Effector memory CD4-positive, alpha-beta T cell (primary cell): ENCODE data around the gene CYB561.

Experiments
- DNase-seq, 3 donors: peaks; one replicate each; pipeline ENCODE4 v3.0.0-alpha.2; 2020
- H3K27ac ChIP-seq: 2 replicates; pipeline ENCODE4 v1.7.0; 2013; ENCODE audit warnings: mild to moderate bottlenecking, low read length, moderate library complexity; ENCODE audit not compliant: insufficient read depth, poor library complexity, severe bottlenecking
- H3K27me3 ChIP-seq: replicated peaks from 2 replicates; pipeline ENCODE4 v1.7.0; 2013; ENCODE audit warnings: mild to moderate bottlenecking, low read length; ENCODE audit not compliant: insufficient read depth, control insufficient read depth, poor library complexity, severe bottlenecking
- H3K36me3 ChIP-seq: 2 replicates; pipeline ENCODE4 v1.7.0; 2013; ENCODE audit warnings: mild to moderate bottlenecking, low read length, moderate library complexity; ENCODE audit not compliant: control insufficient read depth, insufficient read depth
- H3K4me1 ChIP-seq: 2 replicates; pipeline ENCODE4 v1.7.0; 2013; ENCODE audit warnings: low read length, mild to moderate bottlenecking; ENCODE audit not compliant: control insufficient read depth, insufficient read depth, poor library complexity, severe bottlenecking
- H3K4me3 ChIP-seq: 2 replicates; pipeline ENCODE4 v1.7.0; 2013; ENCODE audit warnings: low read length, low read depth, mild to moderate bottlenecking; ENCODE audit not compliant: insufficient read depth, poor library complexity, severe bottlenecking
- H3K9me3 ChIP-seq: 2 replicates; pipeline ENCODE4 v1.7.0; 2013; ENCODE audit warnings: mild to moderate bottlenecking, low read length, moderate library complexity; ENCODE audit not compliant: control insufficient read depth

Gene CYB561

DNA sequence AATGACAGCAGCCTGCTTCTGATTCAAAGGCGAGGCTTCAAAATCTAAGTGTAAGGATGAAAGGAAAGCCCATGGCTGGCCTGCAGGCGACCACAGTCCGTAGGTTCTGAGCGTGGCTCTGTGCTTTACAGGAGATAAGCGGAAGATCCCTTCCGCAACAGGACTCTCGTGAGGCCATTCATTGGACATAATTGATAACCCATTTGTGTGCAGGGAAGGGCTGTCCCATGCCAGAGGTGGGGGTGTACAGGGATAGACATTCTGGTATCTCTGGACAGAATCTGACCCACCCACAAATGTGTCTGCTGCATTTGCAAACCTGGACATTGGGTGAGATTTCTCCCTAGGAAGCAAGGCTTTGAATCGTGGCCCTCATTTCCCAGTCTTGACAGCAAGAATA is 4.0 kb downstream of the CYB561 start:
- Histone ChIP-seq H3K4me3 (no peak overlapping the region), H3K27me3 (no peaks in the 10 kb centered on the region), H3K4me1 (peaks cover 40% of the 10 kb centered on the region), H3K36me3 (no peaks in the 10 kb centered on the region), H3K27ac (no peak overlapping the region), H3K9me3 (no peaks in the 10 kb centered on the region)
- DNase-seq = no peak

DNA sequence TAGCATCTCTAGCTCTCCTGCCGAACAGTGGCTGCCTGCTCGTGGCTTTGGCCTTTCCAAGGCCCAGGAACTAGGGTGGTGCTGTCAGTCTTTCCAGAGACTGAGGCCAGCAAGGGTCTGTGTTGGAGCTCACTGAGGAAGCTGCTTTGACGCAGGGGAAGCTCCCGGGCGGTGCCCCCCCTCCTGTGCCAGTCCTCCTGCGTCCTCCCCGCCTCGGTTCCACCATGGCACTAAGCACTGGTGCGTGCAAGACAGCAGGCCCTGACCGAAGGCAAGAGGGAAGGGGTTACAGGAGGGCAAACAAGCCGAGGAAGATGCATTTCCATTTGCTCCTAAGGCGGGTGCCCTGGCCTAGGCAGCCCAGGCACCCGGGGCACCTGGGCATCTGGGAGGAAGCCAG is 4.5 kb downstream of the CYB561 start:
- Histone ChIP-seq H3K36me3 (no peaks in the 10 kb centered on the region), H3K9me3 (no peaks in the 10 kb centered on the region), H3K4me1 (peaks cover 35% of the 10 kb centered on the region), H3K27ac (no peak overlapping the region), H3K4me3 (no peak overlapping the region), H3K27me3 (no peaks in the 10 kb centered on the region)
- DNase-seq = no peak

DNA sequence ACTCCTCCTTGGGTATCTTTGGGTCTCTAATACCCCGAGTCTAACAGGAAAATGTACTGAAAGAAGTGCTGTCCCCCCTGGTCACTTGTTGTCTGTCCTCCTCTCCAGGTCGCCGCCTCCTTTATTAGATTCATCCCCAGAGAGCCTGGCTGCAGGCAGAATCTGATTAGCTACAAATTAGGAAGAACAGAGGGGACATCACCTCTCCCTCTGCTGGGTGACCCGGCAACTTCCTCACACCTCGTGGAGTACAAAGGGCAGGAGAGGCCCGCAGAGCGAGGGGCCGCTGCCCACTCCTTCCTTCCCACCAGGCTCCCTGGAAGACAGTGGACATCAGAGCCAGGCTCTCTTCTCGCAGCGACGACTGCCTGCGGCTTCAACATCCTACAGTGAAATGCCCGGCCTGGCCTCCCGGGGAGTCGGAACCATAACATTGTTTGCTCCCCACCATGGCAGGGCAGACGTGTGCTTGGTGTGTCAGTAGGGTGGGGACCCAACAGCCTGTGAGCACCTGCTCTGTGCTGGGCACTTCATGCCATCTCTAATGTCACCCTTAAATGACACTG is 5.3 kb downstream of the CYB561 start:
- peaks cover 32% of the 10 kb centered on the region for H3K4me1 ChIP-seq
- H3K9me3 ChIP-seq = no peaks in the 10 kb centered on the region
- no peak overlapping the region for H3K4me3 ChIP-seq
- no peaks in the 10 kb centered on the region for H3K27me3 ChIP-seq
- peak overlapping the region; percentile 79 for H3K27ac ChIP-seq
- no peak for DNase-seq
- peaks cover 2% of the 10 kb centered on the region for H3K36me3 ChIP-seq

DNA sequence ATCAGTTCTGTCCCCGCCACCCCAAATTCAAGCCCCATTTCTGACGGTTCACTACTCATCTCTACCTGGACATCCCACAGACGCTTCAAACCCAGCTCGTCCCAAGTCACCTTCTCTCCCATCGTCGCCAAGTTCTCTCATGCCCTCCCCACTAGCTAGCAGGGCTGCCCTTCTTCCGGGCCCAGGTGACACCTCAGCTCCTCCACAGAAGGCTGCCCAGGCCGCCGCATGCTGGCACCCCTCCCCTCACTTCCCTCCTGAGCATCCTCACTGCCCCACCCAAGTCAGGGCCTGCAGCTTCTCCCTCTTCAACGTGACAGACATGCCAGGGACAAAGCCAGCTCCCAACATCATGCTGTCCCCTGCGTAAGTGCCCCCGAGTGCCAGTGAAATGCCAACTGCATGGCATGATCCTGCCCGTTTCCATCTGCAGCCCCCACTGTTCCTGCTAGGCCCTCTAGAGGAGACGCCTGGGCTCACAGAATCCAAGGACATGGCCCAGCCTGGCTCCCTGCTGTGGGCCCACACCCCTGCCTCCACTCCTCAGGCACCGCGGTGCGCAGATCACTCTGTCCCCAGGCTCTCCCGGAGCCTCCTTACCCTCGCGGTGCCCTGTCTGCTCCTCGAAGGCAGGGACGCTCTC is 5.9 kb downstream of the CYB561 start:
- Histone ChIP-seq H3K4me3 (peak overlapping the region; percentile 7), H3K27ac (peak overlapping the region; percentile 79)
- peak in 2 of 3 donors; percentile 21 for DNase-seq

DNA sequence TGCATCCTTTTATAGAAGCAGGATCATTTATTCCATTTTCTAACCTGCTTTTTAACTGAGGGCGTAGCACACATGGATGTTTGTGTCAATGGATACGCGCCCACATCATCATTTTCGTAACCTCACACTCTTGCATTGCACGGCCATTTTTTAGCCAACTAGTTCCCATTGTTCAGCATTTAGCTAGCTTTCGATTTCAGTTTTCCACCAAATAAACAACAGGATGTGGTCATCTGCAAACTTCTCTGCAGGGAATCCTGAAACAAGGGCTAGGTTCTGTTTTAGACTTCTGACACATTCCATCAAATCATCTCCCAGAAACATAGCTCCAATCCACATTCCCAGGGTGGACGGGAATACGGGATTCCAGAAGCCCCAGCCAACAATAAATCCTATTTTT is 6.4 kb downstream of the CYB561 start:
- peak overlapping the region; percentile 7 for H3K4me3 ChIP-seq
- peak overlapping the region; percentile 79 for H3K27ac ChIP-seq
- H3K27me3 ChIP-seq = no peaks in the 10 kb centered on the region
- H3K4me1 ChIP-seq = peaks cover 40% of the 10 kb centered on the region
- H3K9me3 ChIP-seq = no peaks in the 10 kb centered on the region
- H3K36me3 ChIP-seq = peaks cover 9% of the 10 kb centered on the region
- DNase-seq = peak in 1 of 3 donors; percentile 15

More for the DNA sequence above, 5.9 kb downstream of the CYB561 start:
- Histone ChIP-seq H3K4me1 (peaks cover 36% of the 10 kb centered on the region), H3K36me3 (peaks cover 8% of the 10 kb centered on the region), H3K27me3 (no peaks in the 10 kb centered on the region), H3K9me3 (no peaks in the 10 kb centered on the region)

DNA sequence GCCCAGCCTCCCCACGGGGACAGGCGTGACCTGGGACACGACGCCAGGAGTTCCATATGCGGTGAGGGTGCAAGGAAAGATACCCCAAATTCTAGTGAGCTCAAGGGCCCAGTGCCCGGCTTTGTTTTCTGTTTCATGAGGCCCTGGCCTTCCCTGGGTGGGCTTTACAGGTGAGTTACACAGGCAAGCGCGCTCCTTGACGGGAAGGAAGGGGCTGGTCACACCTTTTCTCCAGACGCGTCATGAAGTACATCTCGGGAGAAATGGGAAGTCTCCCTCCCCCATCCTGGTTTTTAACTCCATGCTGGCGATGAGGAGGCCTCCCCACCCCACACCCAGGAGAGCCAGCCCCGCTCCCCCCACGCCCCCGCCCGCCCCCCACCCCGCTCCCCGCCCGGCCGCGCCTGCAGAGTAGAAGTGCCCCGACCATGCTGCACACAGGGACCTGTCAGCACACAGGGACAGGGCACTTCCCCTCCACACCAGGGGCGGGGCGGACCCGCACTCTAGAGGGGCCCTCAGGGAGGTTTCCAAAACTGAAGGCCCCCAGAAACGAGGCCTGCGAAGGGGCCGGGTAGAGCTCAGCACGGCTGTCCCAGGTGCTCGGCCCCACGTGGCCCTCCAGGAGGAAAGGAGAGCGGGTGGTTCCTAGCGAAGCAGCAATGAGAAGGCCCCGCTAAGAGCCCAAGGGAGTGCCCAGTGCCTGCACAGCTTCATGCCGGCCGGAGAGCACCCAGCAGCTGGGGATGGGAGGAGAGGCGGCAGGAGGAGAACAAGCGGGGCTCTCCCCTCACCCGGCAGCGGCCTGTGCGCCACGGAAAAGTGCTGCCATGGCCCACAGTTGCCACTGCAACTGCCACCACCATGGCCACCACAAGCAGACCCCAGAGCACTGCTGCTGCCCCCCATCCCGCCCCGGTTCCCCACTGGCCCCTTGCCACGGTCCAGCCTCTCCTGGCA is 7.7 kb downstream of the CYB561 start:
- Histone ChIP-seq H3K36me3 (peaks cover 16% of the 10 kb centered on the region), H3K9me3 (no peaks in the 10 kb centered on the region), H3K27ac (peak overlapping the region; percentile 79), H3K4me1 (peaks cover 45% of the 10 kb centered on the region), H3K27me3 (no peaks in the 10 kb centered on the region), H3K4me3 (no peak overlapping the region)
- no peak for DNase-seq

DNA sequence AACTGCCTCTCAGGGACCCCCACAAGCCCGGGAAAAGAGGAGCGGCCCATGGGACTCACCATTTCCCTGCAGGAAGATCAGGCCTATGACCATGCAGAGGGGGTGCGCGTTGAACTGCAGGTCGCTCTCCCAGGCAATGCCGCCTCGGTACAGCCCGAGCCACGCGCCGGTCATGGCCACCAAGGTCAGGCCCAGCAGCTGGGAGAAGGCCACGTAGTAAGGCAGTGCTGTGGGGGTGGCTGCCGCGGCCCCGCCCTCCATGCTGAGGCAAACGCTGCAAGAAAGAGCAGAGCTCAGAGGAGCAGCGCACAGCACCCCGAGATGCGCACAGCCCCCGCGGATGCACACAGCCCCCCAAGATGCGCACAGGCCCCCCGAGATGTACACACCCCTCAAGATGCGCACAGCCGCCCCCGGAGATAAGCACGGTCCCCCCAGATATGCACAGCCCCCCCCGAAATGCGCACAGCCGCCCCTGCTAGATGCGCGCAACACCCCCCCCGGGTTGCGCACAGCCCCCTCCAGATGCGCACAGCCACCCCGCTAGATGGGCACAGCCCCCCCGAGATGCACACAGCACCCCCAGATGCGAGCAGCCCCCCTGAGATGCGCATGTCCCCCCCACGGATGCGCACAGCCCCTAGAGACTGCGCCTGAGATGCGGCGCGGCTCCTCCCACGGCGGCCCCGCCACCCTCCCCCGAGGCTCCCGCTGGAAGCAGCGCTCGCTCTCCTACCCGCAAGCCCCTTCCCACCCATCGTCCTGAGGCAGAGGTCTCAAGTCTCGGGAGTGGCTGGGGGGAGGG is 8.6 kb downstream of the CYB561 start:
- no peak for DNase-seq
- Histone ChIP-seq H3K4me3 (no peak overlapping the region), H3K36me3 (peaks cover 16% of the 10 kb centered on the region), H3K9me3 (no peaks in the 10 kb centered on the region), H3K27me3 (no peaks in the 10 kb centered on the region), H3K4me1 (peaks cover 45% of the 10 kb centered on the region), H3K27ac (no peak overlapping the region)

DNA sequence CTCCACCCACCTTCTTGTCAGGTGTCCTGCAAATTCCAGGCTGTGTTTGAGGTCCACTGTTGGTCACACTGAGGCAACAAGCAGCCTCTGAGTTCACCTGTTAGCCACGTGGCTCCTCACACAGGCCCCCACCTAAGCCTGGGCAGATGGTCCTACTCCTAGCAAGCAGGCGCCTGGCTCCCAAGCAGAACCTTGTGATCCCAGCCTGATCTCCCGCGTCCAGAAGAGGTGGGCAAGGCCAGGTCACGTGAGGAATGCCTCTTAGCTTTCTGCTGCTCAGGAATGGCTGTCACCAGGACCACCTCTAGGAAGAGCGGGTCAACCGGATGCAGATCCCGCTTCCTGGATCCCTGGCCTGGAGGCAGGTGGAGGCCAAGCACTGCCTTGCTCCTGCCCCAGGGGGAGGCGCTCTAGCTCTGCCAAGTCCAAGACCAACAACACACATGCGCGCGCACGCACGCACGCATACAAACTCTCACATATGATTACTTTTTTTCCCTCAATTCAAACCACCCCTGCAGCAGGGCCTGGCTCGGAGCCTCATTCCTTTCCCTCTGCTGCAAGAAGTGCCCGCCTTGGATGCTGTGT is 9.5 kb downstream of the CYB561 start:
- peaks cover 45% of the 10 kb centered on the region for H3K4me1 ChIP-seq
- H3K27ac ChIP-seq = no peak overlapping the region
- H3K36me3 ChIP-seq = peaks cover 16% of the 10 kb centered on the region
- DNase-seq = no peak
- no peak overlapping the region for H3K4me3 ChIP-seq
- no peaks in the 10 kb centered on the region for H3K27me3 ChIP-seq
- H3K9me3 ChIP-seq = no peaks in the 10 kb centered on the region

DNA sequence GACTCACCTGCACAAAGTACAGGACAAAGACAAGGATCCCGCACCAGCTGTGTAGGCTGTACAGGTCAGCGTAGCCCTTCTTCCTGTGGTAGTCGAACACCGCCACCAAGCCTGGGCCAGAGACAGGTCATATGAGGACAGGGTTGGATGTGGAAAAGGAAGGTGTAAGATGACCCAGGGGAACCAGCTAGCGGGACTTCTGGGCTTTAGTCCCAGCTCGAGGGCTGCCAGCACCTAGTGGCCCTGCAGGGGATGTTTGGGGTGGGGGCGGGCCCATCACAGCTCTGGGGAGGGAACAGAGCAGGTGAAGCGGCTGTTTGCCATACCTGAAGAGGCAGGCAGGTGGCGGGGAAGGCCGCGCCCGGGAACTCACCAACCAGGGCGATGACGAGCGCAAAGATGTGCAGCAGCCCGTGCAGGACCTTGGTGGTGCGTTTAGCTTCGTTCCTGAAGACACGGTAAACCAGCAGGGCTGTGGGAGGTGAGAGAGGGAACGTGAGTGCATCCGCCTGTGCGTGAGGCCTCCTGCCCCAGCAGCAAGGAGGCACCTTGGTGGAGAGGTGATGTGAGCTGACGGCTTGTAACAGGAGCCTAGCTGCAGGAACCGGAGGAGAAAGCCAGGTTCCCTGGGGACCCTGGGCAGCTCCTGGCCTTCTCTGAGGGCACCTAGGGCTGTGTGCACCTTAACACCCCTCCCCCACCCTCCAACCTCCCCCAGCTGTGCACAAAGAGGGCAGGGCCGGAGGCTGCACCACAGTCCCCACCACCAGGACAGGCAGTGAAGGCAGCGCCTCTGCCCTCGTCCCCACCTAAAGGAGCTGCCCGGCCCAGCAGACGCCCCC is 10.2 kb downstream of the CYB561 start:
- peaks cover 43% of the 10 kb centered on the region for H3K4me1 ChIP-seq
- no peaks in the 10 kb centered on the region for H3K9me3 ChIP-seq
- no peaks in the 10 kb centered on the region for H3K27me3 ChIP-seq
- H3K4me3 ChIP-seq = no peak overlapping the region
- DNase-seq = no peak
- H3K36me3 ChIP-seq = peaks cover 16% of the 10 kb centered on the region
- H3K27ac ChIP-seq = peak overlapping the region; percentile 21
